NCI-H1092 treated with DMSO at 0.1 percent for 48 hours (cell line): ENCODE measurements around the gene SYTL2.

Source experiments
- DNase-seq: peaks from one replicate; lab custom pipeline; 2025; lab: John Stamatoyannopoulos, UW

SYTL2 gene

GRCh38 chr11:85762226-85762625 is 48.7 kb downstream of the SYTL2 start:
- DNase-seq: no peak

GRCh38 chr11:85759915-85760314 is 51.0 kb downstream of the SYTL2 start:
- DNase-seq: no peak

GRCh38 chr11:85758480-85759039 is 52.4 kb downstream of the SYTL2 start:
- DNase-seq: no peak

- no peak for DNase-seq
These were observed 52.9 kb downstream of the SYTL2 start for GRCh38 chr11:85758026-85758425.

GRCh38 chr11:85756401-85757200 is 54.3 kb downstream of the SYTL2 start:
- DNase-seq: no peak

- no peak for DNase-seq
These were observed 55.2 kb downstream of the SYTL2 start for GRCh38 chr11:85755701-85756100.

GRCh38 chr11:85755285-85755684 is 55.7 kb downstream of the SYTL2 start:
- DNase-seq: no peak

GRCh38 chr11:85752890-85753581 is 57.9 kb downstream of the SYTL2 start:
- DNase-seq: no peak

- DNase-seq: no peak
These were observed 58.6 kb downstream of the SYTL2 start for GRCh38 chr11:85752201-85752889.

GRCh38 chr11:85751724-85752123 is 59.2 kb downstream of the SYTL2 start:
- no peak for DNase-seq

GRCh38 chr11:85750646-85751045 is 60.3 kb downstream of the SYTL2 start:
- DNase-seq: no peak

- no peak for DNase-seq
These were observed 61.1 kb downstream of the SYTL2 start for GRCh38 chr11:85749884-85750283.

GRCh38 chr11:85749287-85749834 is 61.6 kb downstream of the SYTL2 start:
- no peak for DNase-seq

- no peak for DNase-seq
These were observed 62.5 kb downstream of the SYTL2 start for GRCh38 chr11:85748455-85748891.

- DNase-seq: no peak
These were observed 64.3 kb downstream of the SYTL2 start for GRCh38 chr11:85746670-85747069.

GRCh38 chr11:85745626-85746025 is 65.3 kb downstream of the SYTL2 start:
- DNase-seq: no peak

GRCh38 chr11:85742873-85743275 is 68.1 kb downstream of the SYTL2 start:
- DNase-seq: no peak

- DNase-seq: no peak
These were observed 68.6 kb downstream of the SYTL2 start for GRCh38 chr11:85742348-85742747.

- no peak for DNase-seq
These were observed 70.2 kb downstream of the SYTL2 start for GRCh38 chr11:85740481-85741400.

GRCh38 chr11:85737738-85738137 is 73.2 kb downstream of the SYTL2 start:
- DNase-seq: no peak

- no peak for DNase-seq
These were observed 75.0 kb downstream of the SYTL2 start for GRCh38 chr11:85735876-85736460.
